Uterus (tissue), 2 donors: Measurements from ENCODE around the gene DHRS12.

Source experiments
- CTCF ChIP-seq, 4 experiments: fragments of 200-600 bp in 2 of 4; fragments of 450-650 bp in 2 of 4; sonication (generic) in 2 of 4; IDR thresholded peaks; one replicate each; pipeline ENCODE4 v1.5.1; 2016 to 2019; ENCODE audit warnings: antibody characterized with exemption in 4 of 4, mild to moderate bottlenecking in 2 of 4, moderate library complexity in 1 of 4
- POLR2A ChIP-seq, 2 donors: fragments of 450-650 bp; IDR thresholded peaks; one replicate each; pipeline ENCODE4 v1.6.1; 2016; ENCODE audit warnings: antibody characterized with exemption in 2 of 2, mild to moderate bottlenecking in 1 of 2, moderate library complexity in 1 of 2

GRCh38 chr13:51784097-51784496 lies 19.9 kb downstream of the DHRS12 start:
- TF ChIP-seq POLR2A (IDR thresholded peaks at IDR 0.05) (no peak), CTCF (IDR thresholded peaks at IDR 0.05) (no peak)
